ENCODE data around the gene ZNF197. TPM values are rescaled to one million over a fixed set of nuclear protein-coding genes. Genes with fewer than 3 reads are reported as not detected.

Gene ZNF197
- total RNA-seq (2021; fragmentation: NEBNext Ultra II Directional; extraction: Animal tissue kit (Norgen Biotek cat#: 25700)) (16.1 and 16.8 TPM in 2 replicates), polyA plus RNA-seq (2011; rRNA removed) (3.9 and 4.0 TPM in 2 replicates), polyA minus RNA-seq (2011; rRNA and poly(A)+ RNA removed) (18.9 and 22.8 TPM in 2 replicates)
- 5.8 TPM for polyA plus RNA-seq (2011; cell fraction: cytosol; rRNA removed)
- polyA plus RNA-seq (2011; cell fraction: nucleus; rRNA removed), result 8.6 TPM
- 8.4 to 15.1 TPM (median 9.1 TPM) in 4 replicates for polyA plus RNA-seq (2012, experiment 1 of 2)
- polyA plus RNA-seq (2012, experiment 2 of 2), result 0.87 TPM
- polyA plus RNA-seq (2013, experiment 1 of 2), result 10.6 TPM
- polyA plus RNA-seq (2013, experiment 2 of 2), result 10.2 TPM
- polyA minus RNA-seq (2011; cell fraction: cytosol; rRNA and poly(A)+ RNA removed), result 6.2 TPM
- 18.0 TPM for polyA minus RNA-seq (2011; cell fraction: nucleus; rRNA and poly(A)+ RNA removed)
- long read RNA-seq, experiment 1, partial matches to known transcripts, result 4 of 21 reads
- long read RNA-seq, experiment 1, other reads (novel, unspliced or antisense), result 15 of 21 reads
- long read RNA-seq, experiment 2, partial matches to known transcripts, result 0 of 5 reads
- long read RNA-seq, experiment 2, other reads (novel, unspliced or antisense), result 2 of 5 reads

GRCh38 chr3:44624749-44625480 is at the start of gene ZNF197:
TSS of gene ZNF197 (plus strand) at chr3:44625036. CDS start at chr3:44629155, 4,119 bp downstream.
- Histone ChIP-seq H4K5ac (ENCODE audit: insufficient read length, low read depth, low read length) (no peak within 1 kb of the TSS), H3K79me2 (ENCODE audit: control insufficient read depth in 1 of 2, insufficient read depth in 2 of 2, low read length in 2 of 2) (peaks cover 0 to 21% of the 10 kb centered on the region in 2 experiments; a peak in 2 of 4 replicates), H2AK5ac (ENCODE audit: low read depth, low read length) (no peak within 1 kb of the TSS), H4K91ac (replicated peaks; ENCODE audit: insufficient read length, low read length) (no peak within 1 kb of the TSS), H3K4me2 (ENCODE audit: insufficient read depth in 1 of 2, low read depth in 2 of 2, low read length in 2 of 2) (peak within 1 kb of the TSS; percentile 46 to 73), H2BK15ac (ENCODE audit: low read length) (no peak within 1 kb of the TSS), H3K23me2 (ENCODE audit: low read depth, low read length) (peaks cover 7% of the 10 kb centered on the region), H3K56ac (replicated peaks; ENCODE audit: insufficient read length, low read depth, low read length) (peak within 1 kb of the TSS; percentile 27), H2BK12ac (ENCODE audit: low read depth, low read length) (no peak within 1 kb of the TSS), H3K4ac (replicated peaks; ENCODE audit: insufficient read length, low read depth, low read length) (peak within 1 kb of the TSS; percentile 58), H2BK20ac (ENCODE audit: low read length) (no peak within 1 kb of the TSS), H3K18ac (ENCODE audit: extremely low read depth, low read length) (no peak within 1 kb of the TSS), H3K79me1 (ENCODE audit: low read depth, low read length) (peaks cover 2% of the 10 kb centered on the region; the same call in 1 of the 2 replicates), H3K9ac (replicated peaks in 1 of 4; ENCODE audit: extremely low read depth in 1 of 4, low read depth in 3 of 4, low read length in 3 of 4) (peak within 1 kb of the TSS; percentile 54 to 82 (median 72)), H3K27ac (ENCODE audit: low read depth, low read length) (peak within 1 kb of the TSS; percentile 67; the same call in 1 of the 2 replicates), H3K4me1 (replicated peaks in 1 of 4; ENCODE audit: control insufficient read depth in 3 of 4, insufficient read depth in 4 of 4, low read length in 3 of 4) (peaks cover 0 to 5% (median 0%) of the 10 kb centered on the region in 4 experiments; a peak in 1 of 7 replicates), H2AFZ (ENCODE audit: low read length) (peak within 1 kb of the TSS; percentile 94), H3K23ac (ENCODE audit: insufficient read length) (no peak within 1 kb of the TSS), H3K27me3 (replicated peaks in 1 of 4; ENCODE audit: control insufficient read depth in 3 of 4, extremely low read depth in 1 of 4, insufficient read depth in 3 of 4, low read length in 3 of 4) (no peaks in the 10 kb centered on the region), H2BK120ac (replicated peaks; ENCODE audit: low read depth, low read length) (no peak within 1 kb of the TSS), H3K36me3 (ENCODE audit: control insufficient read depth in 2 of 4, insufficient read depth in 4 of 4, low read length in 3 of 4) (peaks cover 0 to 3% (median 0%) of the 10 kb centered on the region in 4 experiments; a peak in 2 of 8 replicates), H4K8ac (ENCODE audit: extremely low read depth, insufficient read depth, low read length) (peak within 1 kb of the TSS; percentile 69), H3K9me3 (ENCODE audit: insufficient read depth in 2 of 2, low read depth in 1 of 2, low read length in 1 of 2) (no peaks in the 10 kb centered on the region), H4K20me1 (replicated peaks in 1 of 2; ENCODE audit: control insufficient read depth in 1 of 2, insufficient read depth in 2 of 2, low read length in 2 of 2) (no peaks in the 10 kb centered on the region), H3K14ac (ENCODE audit: insufficient read length) (no peak within 1 kb of the TSS), H3K4me3 (ENCODE audit: extremely low read depth in 1 of 4, insufficient read depth in 2 of 4, low read depth in 3 of 4, low read length in 4 of 4) (peak within 1 kb of the TSS; percentile 77 to 94 (median 82)), H2BK5ac (ENCODE audit: low read depth, low read length) (peak within 1 kb of the TSS; percentile 47; the same call in 1 of the 2 replicates)
- 2% methylated on average over 34 of the region's 47 CpGs; no CpG with 5 or more reads in 1 of the 2 experiments for WGBS, 2 experiments (ENCODE audit: extremely low coverage in 1 of 2, insufficient coverage in 1 of 2, insufficient read length in 1 of 2, insufficient replicate concordance in 2 of 2, low coverage in 1 of 2, low lambda C conversion rate in 2 of 2, missing lambda C conversion rate in 1 of 2)
- FAIRE-seq (peak; percentile 91), DNase-seq (ENCODE audit: low read depth in 1 of 2, low spot score in 2 of 2) (peak; percentile 74 to 84)
- ChIA-PET POLR2A (ENCODE audit: partially characterized antibody) (interaction anchor here (0.7 to 2.9 kb wide), 10 partner anchors 9 to 137 kb away, joined by 3 to 20 read pairs (median 6); partner anchors contain the start of genes KIAA1143, KIF15, ZKSCAN7 and ZNF35), CTCF (ENCODE audit: partially characterized antibody) (interaction anchor here (0.6 to 1.3 kb wide), 6 partner anchors 21 to 233 kb away, joined by 3 to 6 read pairs (median 3); no protein-coding TSS in a partner anchor)
- peak; percentile 92 for TF ChIP-seq TAF1 (IDR thresholded peaks at IDR 0.05; ENCODE audit: low read depth, low read length)
- 0 out of 2 replicates have a peak, but pooled peaks have one; percentile 58 for TF ChIP-seq GTF2F1 (IDR thresholded peaks at IDR 0.05; ENCODE audit: borderline replicate concordance, low read depth, low read length)
- TF ChIP-seq BRCA1 (IDR thresholded peaks at IDR 0.05; ENCODE audit: low read depth, low read length), result no peak
- peak; percentile 91 for TF ChIP-seq TBP (IDR thresholded peaks at IDR 0.05; ENCODE audit: low read depth, low read length)
- TF ChIP-seq KDM5A (IDR thresholded peaks at IDR 0.05; ENCODE audit: low read length), result no peak
- no peak for TF ChIP-seq RFX5 (IDR thresholded peaks at IDR 0.05; ENCODE audit: borderline replicate concordance, low read depth, low read length)
- TF ChIP-seq MAFK (IDR thresholded peaks at IDR 0.05; ENCODE audit: low read depth, low read length), result no peak
- peak; percentile 70 for TF ChIP-seq TAF7 (optimal IDR thresholded peaks at IDR 0.05; ENCODE audit: borderline replicate concordance, low read depth, low read length)
- TF ChIP-seq EZH2 (IDR thresholded peaks at IDR 0.05; ENCODE audit: low read depth, low read length, severe bottlenecking), result no peak
